ENCODE data around the gene CDC14A.

CDC14A gene

GRCh38 chr1:100390531-100390930, 38.2 kb downstream of the CDC14A start:
- H3K4me3 ChIP-seq (replicated peaks; ENCODE audit: low read depth, low read length), result no peak overlapping the region
- no peak for DNase-seq (ENCODE audit: low read depth)
- TF ChIP-seq CTCF (IDR thresholded peaks at IDR 0.05; ENCODE audit: low read length, missing control alignments), result no peak

GRCh38 chr1:100391675-100392074, 39.4 kb downstream of the CDC14A start:
- DNase-seq (ENCODE audit: low read depth), result no peak
- no peak for TF ChIP-seq CTCF (IDR thresholded peaks at IDR 0.05; ENCODE audit: low read length, missing control alignments)

GRCh38 chr1:100392756-100393155, 40.5 kb downstream of the CDC14A start:
- H3K4me3 ChIP-seq (replicated peaks; ENCODE audit: low read depth, low read length), result no peak overlapping the region
- no peak for DNase-seq (ENCODE audit: low read depth)
- TF ChIP-seq CTCF (IDR thresholded peaks at IDR 0.05; ENCODE audit: low read length, missing control alignments), result no peak

More at GRCh38 chr1:100391675-100392074, 39.4 kb downstream of the CDC14A start:
- H3K4me3 ChIP-seq (replicated peaks; ENCODE audit: low read depth, low read length), result no peak overlapping the region

- H3K4me3 ChIP-seq (replicated peaks; ENCODE audit: low read depth, low read length), result no peak overlapping the region
- DNase-seq (ENCODE audit: low read depth), result no peak
- no peak for TF ChIP-seq CTCF (IDR thresholded peaks at IDR 0.05; ENCODE audit: low read length, missing control alignments)
Observed at GRCh38 chr1:100394285-100394684, 42.0 kb downstream of the CDC14A start.

GRCh38 chr1:100395913-100396312, 43.6 kb downstream of the CDC14A start:
- TF ChIP-seq CTCF (IDR thresholded peaks at IDR 0.05; ENCODE audit: low read length, missing control alignments), result no peak
- no peak overlapping the region for H3K4me3 ChIP-seq (replicated peaks; ENCODE audit: low read depth, low read length)
- DNase-seq (ENCODE audit: low read depth), result no peak

GRCh38 chr1:100396651-100397050, 44.3 kb downstream of the CDC14A start:
- TF ChIP-seq CTCF (IDR thresholded peaks at IDR 0.05; ENCODE audit: low read length, missing control alignments), result no peak
- no peak for DNase-seq (ENCODE audit: low read depth)
- no peak overlapping the region for H3K4me3 ChIP-seq (replicated peaks; ENCODE audit: low read depth, low read length)

- TF ChIP-seq CTCF (IDR thresholded peaks at IDR 0.05; ENCODE audit: low read length, missing control alignments), result no peak
- DNase-seq (ENCODE audit: low read depth), result no peak
- H3K4me3 ChIP-seq (replicated peaks; ENCODE audit: low read depth, low read length), result no peak overlapping the region
Observed at GRCh38 chr1:100397681-100398080, 45.4 kb downstream of the CDC14A start.
